HCEC 1CT (cell line): Measurements from ENCODE around the gene KIF5A.
"Not testable (repeated sequence)": the region's sequence is repeated elsewhere in the genome, so short reads cannot be mapped to it uniquely, and the experiment has no call there.

Source experiments
- DNase-seq: peaks from one replicate; pipeline ENCODE4 v3.0.0-alpha.2; 2017

Gene KIF5A

DNA sequence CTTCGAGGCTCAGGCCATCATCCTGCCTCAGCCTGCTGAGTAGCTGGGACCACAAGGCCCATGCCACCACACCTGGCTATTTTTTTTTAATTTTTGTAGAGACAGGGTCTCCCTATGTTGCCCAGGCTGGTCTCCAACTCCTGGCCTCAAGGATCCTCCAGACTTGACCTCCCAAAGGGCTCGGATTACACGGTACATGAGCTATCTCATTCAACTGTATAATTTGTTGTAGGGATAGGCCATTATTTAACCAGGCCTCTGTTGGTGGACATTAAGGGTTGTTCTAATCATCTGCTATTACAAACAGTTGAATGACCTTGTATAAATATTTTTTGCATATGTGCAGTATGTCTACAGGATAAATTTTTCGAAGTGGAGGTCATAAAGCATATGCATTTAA, 9.0 kb downstream of the KIF5A start:
- DNase-seq: no peak

DNA sequence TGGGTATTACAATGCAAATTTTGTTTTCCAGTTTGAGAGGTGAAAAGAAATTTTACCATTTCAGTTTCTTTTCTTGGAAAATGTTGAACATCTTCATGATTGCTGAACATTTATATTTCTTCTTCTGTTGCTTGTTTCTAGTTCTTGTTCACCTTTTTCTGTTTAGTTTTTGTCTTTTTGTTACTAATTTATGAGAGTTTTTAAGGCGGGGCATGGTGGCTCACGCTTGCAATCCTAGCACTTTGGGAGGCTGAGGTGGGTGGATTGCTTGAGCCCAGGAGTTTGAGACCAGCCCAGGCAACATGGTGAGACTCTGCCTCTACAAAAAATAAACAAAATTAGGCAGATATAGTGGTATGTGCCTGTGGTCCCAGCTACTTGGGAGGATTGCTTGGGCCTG, 10.7 kb downstream of the KIF5A start:
- DNase-seq: no peak

GRCh38 chr12:57561117-57561516, 11.3 kb downstream of the KIF5A start:
- DNase-seq: peak; percentile 35

DNA sequence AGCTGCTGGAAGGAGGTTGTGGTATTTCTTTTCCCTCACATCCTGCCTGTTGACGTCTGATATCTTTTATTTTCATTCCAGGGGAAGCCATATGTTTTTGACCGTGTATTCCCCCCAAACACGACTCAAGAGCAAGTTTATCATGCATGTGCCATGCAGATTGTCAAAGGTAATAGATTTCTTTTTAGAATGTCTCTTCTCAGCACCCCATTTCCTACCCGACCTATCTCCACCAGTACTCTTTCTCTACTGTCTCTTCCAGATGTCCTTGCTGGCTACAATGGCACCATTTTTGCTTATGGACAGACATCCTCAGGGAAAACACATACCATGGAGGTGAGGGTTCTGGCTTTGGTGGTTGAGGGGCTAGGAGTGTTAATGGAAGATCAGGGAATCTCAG, 13.5 kb downstream of the KIF5A start:
- no peak for DNase-seq

DNA sequence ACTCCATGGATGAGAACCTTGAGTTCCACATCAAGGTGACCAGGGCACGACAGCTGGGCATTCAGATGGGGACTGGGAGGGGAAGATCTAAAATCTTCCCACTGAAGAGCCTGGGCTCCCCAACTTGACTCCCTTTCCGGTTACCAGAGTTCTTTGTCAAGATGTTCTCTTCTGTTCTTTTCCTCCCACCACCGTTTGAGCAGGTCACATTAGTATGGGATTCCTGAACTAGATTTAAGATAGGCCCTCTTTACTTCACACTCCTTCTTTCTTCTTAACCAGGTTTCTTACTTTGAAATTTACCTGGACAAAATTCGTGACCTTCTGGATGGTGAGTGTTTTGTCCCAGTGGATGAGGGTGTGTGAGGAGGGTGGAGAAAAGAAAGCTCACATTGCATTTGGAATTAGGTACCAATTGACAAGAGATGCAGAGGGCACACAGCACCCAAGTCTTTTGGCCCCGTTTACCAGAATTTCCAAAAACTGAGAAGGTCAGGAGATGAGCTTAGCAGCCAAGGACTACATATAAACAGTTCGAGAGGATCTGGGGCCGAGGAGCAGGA, 14.4 kb downstream of the KIF5A start:
- DNase-seq: no peak

DNA sequence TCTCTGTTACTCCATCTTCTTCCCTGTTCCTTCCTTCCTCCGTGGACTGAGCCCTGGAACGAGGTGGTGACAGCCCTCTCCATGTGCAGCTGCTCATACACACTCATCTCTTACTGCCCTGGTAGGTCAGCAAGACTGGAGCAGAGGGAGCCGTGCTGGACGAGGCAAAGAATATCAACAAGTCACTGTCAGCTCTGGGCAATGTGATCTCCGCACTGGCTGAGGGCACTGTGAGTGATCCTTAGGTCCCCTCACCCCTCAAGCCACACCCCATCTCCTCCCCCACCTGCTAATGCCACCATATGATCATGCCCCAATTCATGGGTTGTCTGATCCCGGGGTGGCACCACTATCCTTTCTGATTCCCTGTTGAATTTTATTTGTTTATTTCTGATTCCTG, 19.0 kb downstream of the KIF5A start:
- DNase-seq: no peak

- no peak for DNase-seq
These were observed 20.0 kb downstream of the KIF5A start for GRCh38 chr12:57569858-57570257.

DNA sequence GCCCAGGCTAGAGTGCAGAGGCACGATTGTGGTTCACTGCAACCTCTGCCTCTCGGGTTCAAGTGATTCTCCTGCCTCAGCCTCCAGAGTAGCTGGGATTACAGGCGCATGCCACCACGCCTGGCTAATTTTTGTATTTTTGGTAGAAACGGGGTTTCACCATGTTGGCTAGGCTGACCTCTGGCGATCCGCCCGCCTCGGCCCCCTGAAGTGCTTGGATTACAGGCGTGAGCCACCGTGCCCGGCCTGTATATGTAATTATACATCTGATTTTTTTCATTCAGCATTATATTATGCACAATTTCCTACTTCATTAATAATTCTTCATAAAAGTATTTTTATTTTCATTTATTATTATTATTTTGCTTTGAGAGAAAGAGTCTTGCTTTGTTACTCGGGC, 20.6 kb downstream of the KIF5A start:
- DNase-seq: not testable (repeated sequence)

- DNase-seq: no peak
These were observed 22.3 kb downstream of the KIF5A start for GRCh38 chr12:57571926-57572762.

GRCh38 chr12:57574795-57575194, 25.0 kb downstream of the KIF5A start:
- DNase-seq: no peak

GRCh38 chr12:57575771-57576612, 26.1 kb downstream of the KIF5A start:
- no peak for DNase-seq

GRCh38 chr12:57576613-57577160, 26.8 kb downstream of the KIF5A start:
- DNase-seq: no peak

- no peak for DNase-seq
These were observed 28.3 kb downstream of the KIF5A start for GRCh38 chr12:57577981-57578758.

DNA sequence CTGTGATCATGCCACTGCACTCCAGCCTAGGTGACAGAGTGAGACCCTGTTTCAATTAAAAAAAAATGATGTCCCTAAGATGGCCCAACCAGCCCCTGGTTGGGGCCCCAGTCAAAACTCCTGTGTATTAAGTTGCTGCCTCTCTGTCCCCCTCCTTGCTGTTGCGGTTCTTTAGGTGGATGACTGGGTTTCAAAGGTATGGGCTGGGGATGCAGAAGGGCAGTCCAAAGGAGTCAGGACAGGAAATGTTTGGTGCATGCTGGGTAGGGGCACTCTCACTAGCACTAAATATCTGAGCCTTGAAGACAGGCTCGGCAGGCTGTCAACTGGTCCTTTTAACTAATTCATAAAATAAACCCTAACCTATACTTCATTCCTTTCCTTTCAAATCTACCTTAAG, 29.2 kb downstream of the KIF5A start:
- no peak for DNase-seq

DNA sequence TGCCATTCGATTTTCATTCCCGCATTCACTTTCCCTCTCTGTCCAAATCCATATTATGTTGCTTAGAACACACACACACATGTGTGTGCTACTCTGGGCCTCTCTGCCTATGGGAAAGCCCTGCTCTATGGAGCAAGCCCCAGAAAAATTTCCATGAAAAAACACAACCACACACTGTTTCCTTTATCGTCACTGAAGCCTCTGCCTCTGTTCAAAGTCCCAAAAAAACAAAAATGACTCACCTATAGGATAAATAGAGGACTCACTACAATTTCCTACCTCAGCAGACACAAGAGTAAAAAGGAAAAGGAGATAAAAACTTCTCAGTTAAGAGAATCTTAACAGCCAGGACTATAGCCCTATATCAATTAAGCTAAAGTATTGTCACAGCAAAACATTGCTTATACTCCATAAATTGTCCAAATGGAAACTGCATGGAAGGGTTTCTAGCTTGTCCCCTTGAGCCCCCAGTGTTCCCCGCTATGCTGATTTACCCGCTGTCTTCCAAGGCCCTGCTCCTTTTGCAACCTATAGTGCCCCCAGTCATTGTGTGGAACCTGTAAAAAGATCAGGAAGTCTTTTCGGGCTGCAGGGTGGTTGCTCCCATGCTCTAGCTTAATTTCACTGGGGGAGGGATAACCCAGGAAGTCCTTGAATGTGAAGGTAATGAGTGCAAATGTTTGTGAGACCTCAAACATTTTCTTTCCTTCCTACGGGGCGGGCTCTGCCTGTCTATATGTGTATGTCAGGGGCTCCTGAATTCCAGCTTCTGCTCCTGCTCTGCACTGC, 30.0 kb downstream of the KIF5A start:
- no peak for DNase-seq

DNA sequence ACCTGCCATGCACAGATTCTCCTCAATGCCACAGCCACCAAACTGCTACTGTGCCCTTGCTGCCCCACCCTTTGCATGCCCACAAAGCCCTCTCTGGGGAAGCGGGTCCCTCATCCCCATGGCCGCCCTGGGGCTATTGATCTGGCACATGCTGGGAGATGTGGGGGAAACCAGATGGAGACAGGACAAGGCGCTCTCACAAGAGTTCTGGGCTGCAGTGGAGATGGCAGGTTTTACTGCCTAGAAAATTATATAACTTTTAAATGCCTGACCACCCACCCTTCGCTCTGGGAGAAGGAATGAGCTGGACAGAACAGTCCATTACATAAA, 30.6 kb downstream of the KIF5A start:
- DNase-seq: no peak

DNA sequence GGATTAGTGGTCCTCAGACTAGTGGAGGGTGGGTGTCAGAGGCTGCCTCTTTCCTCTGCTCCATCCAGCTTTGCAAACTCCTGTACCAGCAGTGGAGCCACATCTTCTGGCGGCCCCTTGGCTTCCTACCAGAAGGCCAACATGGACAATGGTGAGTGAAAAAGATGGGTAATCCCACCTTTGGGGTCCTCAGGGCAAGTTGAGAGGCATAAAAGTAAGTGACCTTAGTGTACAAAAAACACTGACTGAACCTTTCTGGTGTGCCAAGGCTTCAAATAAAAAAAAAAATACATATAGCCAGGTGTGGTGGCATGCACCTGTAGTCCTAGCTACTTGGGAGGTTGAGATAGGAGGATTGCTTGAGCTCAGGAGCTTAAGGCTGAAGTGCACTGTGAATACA, 32.0 kb downstream of the KIF5A start:
- no peak for DNase-seq

- no peak for DNase-seq
These were observed 32.6 kb downstream of the KIF5A start for GRCh38 chr12:57582440-57582839.

DNA sequence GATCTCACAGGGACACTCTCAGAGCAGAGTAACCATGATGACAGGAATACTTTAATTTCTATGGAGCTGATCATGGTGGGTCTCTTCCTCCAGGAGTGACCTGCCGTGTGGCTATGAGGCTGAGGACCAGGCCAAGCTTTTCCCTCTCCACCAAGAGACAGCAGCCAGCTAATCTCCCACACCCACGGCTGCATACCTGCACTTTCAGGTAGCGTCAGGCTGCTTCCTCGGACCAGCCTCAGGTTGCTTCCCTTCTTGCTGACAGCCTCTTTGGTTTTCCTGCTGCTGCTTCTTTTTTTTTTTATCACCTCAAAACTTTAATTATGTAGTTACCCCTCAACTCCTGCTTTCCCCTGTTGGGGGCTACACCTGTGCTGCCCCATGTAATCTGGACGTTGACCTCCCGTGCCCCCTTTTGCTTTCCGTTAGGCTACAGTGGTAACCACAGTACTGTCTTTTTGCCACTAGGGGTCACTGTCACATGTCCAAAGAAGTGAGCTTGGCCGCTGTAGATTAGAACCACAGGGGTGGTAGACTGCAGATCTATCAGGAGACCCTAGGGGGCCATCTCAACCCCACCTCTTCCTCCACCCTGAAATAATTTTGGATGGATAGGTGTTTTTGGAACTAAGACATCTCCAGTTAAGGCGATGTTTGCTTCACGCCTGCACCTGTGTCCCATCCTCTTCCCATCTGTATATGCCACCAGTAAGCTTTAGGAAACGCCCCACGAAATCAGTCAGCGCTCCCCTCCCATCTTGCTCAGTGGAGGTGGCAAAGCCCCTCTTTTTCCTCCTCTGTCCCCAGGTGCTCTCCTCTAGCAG, 33.4 kb downstream of the KIF5A start:
- peak; percentile 72 for DNase-seq

DNA sequence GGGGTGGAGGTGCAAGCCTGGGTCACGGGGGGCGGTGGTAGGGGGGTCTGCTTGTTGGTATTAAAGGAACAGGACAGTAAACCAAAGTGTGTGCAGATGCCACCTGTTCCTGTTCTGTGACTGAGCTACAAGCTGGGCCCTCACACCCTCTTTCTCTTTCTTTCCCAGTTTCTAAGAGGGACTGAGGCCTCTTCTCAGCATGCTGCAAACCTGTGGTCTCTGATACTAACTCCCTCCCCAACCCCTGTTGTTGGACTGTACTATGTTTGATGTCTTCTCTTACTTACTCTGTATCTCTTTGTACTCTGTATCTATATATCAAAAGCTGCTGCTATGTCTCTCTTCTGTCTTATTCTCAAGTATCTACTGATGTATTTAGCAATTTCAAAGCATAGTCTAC, 34.2 kb downstream of the KIF5A start:
- DNase-seq: no peak

- DNase-seq: no peak
These were observed 34.8 kb downstream of the KIF5A start for GRCh38 chr12:57584690-57585089.
